HG02763 (cell line): ENCODE data around the gene ENPP1.

ENCODE experiments used
- ATAC-seq: cut with Tn5 transposase; IDR thresholded peaks from one replicate; pipeline ENCODE4 v1.9.1; 2021; ENCODE audit warnings: mild to moderate bottlenecking, moderate library complexity; ENCODE audit not compliant: unreplicated experiment

Gene ENPP1

DNA sequence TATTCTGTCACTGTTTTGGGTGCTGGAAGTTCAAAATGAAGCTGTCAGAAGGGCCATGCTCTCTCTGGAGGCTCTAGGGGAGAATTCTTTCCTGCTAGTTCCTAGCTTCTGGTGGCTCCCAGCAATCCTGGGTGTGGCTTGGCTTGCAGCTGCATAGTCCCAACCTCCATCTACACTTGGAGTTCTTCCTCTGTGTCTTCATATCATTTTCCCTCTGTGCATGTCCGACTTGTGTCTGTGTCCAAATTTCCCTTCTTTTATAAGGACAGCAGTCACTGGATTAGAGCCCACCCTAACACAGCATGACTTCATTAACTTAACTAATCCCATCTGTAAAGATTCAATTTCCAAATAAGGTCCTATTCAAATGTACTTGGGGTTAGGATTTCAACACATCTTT, 23.3 kb upstream of the ENPP1 start:
- ATAC-seq = no peak

DNA sequence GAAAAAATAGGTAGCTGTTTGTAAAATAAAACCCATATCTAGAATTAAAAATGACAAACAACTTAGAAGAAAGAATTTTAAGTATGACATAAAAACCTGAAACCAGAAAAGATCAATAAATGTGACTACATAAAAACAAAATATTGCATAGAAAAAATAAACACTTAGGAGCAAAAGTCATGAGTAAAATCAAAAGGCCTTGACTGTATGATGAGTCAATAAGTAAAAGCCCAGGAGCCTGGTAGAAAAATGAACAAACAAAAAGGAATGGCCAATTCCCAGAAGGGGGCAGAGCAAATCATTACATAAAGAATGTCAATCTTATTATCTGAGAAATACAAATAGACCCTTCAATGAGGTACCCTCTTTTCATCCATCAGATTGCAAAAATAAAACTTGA, 20.7 kb upstream of the ENPP1 start:
- no peak for ATAC-seq

DNA sequence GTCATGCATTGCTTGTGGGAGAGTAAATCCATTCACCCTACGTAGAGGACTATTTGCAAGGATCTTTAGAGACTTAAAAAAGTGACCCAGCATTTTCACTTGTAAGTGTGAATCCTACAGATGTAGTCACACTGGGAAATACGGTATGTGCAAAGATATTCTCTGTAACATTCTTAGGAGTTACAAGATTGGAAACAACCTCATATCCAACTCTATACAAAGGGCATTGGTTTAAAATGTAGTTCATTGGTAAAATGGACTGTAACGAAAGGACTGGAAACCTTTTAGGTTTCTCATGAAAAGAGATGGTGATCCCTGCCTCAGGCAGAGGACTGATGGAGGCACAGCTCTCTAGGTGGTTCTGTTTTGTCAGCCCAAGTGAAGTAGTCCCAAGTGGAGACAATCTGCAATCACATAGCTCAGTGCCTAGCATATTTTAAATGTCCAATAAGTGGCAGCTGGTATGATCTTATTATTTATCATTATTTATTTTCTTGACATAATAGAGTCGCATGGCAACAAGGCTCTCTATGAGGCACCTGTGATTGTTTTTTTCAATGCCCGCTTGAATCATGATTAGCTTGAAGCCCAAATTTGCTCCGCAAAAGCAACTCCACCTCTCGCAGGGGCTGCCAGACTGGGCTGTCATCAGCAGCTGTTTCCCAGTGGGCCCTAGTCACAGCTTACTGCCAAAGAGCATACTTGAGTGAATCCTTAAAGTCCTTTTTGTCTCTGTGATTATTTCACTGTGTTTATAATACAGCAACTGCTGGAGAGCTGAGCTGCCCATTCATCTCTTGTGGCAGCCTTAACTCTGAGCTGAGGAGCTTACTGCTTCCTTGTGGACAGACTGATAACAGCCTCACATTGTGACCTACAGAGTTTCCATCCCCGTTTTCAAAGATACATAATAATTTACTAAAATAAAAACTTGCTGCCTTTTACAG, 19.8 kb upstream of the ENPP1 start:
- ATAC-seq = no peak

DNA sequence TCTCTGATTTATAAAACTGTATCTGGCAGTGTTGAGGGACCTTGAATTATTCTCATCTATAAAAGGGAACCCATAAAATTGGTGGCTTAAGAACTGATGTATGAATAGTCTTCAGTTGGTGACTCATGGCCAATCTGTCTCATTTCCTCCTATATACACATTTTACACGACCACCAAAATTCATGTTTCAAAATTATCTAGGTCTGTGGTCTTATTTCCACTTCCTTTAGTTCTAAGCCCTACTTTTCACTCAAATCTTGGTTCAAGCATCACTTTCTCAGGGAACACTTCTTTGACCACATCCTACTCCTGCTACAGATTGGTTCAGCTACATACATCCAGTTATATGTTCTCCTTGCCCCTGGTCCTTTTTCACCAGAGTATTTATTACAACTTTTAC, 18.6 kb upstream of the ENPP1 start:
- ATAC-seq = no peak

DNA sequence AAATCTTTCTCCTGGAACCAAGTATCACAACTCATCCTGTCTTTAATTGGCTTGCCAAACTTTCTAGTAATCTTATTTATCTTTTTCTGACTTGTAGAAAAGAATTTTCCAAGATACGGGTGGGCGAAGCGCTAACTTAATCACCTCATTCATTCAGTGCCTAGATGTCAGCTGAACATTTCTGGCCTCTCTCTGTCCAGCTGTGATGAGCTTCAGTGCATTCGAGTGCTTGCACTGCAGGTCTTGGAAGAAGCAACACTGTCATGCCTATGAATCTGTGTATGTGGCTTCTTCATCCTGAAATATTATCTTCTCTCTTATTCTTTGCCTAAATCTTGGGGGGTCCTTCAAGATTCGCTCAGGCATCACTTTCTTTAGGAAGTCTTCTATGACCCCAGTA, 16.3 kb upstream of the ENPP1 start:
- ATAC-seq = no peak

DNA sequence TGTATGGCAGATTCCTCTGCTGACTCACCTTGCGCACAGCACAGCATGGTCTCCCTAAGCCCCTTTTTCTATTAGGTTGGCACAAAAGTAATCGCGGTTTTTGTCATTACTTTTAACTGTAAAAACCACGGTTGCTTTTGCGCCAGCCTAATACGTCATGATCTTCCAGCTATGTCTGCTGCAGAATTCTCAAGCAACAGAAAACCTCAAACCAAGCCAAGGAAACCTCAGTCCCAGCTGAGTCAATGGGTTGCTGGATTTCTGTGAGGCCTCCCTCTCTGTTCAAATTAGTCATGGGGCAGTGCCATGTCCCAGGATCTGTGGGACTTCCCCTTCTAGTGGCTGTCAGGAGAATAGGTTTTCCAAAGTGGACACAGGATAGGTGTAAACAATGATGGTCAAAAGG, 15.7 kb upstream of the ENPP1 start:
- ATAC-seq = no peak

DNA sequence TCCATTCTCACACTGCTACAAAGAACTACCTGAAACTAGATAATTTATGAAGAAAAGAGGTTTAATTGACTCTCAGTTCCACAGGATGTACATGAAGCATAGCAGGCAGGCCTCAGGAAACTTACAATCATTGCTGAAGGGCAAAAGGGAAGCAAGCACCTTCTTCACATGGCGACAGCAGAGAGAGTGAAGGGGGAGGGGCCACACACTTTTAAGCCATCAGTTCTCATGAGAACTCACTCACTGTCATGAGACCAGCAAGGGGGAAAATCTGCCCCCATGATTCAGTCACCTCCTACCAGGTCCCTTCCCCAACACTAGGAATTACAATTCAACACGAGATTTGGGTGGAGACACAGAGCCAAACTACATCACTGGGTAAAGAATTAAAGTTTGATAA, 12.5 kb upstream of the ENPP1 start:
- no peak for ATAC-seq

DNA sequence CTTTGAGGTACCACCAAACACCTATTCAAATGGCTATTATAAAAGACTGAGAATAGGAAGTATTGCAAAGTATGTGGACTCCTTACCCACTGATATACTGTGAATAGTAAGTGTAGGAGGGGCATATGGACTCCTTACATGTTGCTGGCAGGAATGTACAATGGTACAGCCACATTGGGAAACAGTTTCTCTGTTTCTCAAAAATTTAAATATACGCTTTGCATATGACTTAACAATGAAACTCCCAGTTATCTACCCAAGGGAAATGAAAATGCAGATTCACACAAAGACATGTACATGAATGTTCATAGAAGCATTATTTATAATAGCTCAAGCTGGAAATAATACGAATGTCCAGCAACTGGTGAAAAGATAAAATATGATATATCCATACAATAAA, 5.5 kb upstream of the ENPP1 start:
- ATAC-seq = no peak

DNA sequence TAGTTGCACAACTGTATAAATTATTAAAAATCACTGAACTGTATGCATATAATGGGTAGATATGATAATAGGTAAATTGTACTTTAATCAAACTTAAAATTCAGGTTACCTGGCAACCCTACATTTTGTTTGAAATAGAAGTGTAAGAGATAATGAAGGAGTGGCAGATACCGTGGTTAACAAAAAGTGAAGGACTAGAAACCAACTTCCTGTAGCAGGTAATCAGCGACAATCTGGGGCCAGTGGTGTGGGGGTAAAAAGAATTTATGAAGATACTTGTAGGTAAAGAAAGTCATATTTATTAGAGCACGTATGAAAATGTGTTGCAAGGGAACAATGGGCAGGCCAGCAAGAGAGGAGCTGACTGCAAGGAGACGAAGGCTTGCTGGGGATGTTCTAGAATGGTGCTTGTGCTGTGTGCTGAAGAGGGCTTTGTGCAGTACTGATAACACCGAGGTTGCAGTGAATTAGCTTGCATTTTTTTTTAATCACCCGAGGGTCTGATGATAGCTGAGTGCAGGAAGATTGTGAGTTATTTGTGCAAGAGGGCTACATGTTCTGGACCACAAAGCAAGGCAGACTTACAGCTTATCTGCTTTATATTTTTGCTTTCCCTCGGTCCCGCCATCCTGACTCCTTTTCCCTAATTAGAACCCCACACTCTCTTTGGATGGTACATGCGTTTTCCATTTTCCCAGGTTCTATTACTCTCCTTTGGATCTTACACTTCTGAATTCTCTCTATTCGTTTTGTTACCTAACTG, 4.6 kb upstream of the ENPP1 start:
- ATAC-seq = no peak

DNA sequence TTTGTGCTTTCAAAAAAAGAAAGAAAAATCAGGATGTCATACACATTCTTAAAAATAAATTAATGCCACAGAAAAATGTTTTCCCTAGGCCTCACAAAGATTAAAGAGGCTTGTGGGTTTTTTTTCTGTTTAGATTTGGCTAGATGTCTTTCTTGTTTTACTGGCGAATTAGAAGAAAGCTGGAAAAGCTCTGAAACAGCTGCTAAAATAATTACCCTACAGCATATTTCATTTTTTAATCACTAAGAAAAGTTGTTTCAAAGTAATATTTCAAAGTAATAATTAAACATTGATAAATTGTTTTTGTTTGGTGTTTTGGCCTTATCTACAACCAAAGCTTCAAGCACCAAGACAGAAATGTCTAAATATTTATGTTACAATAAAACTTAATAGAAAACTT, 3.7 kb upstream of the ENPP1 start:
- no peak for ATAC-seq

DNA sequence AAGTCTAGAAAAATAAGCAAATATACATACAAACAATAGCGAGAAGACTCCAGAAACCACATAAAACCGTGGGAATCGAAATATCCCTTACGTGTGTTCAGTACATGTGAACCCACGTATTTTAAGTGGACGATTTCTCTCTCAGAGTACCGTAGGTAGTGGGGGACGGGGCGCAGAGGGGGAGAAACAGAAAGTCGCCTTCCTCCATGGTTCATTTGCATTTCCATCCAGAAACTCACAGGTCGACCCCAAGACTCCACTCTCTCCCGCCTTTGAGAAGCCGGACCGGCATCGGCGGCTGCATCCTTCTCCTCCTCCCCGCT, 538 bp upstream of the ENPP1 start:
- no peak for ATAC-seq

DNA sequence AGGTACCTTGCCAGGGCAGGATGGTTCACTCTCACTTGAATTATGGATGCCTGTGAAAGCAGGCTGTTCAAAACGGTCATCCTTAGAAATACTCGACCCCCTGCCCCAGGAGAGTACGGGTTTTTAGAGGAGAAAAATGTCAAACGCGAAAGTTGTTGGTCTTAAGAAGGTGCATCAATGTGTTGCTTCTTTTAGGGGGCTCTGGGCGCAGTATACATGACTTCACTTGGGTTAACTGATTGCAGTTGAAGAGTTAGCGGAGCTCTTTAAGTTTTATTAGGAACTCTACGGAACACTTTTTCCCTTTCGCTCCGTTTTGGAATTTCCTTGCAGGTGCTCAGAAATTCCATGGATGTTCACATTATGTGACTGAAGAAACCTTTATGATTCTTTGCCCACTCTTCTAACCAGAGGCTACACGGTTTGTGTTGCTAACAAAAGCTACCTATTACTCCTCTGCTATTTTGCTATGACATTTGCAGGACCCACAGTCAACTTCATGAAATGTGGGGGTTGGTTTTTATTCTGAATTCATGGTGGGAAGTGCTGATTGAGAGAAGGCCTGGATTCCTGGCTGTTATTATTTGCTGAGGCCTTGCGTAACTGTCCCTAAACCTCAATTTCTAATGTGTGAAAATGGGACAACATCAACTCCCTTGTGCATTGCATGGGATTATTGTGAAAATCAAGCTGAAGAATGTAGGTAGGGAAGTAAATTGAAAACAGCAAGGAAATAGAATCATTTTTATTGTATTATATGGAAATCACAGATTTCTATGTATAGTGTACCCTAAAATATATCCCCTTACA, 845 bp downstream of the ENPP1 start:
- no peak for ATAC-seq

DNA sequence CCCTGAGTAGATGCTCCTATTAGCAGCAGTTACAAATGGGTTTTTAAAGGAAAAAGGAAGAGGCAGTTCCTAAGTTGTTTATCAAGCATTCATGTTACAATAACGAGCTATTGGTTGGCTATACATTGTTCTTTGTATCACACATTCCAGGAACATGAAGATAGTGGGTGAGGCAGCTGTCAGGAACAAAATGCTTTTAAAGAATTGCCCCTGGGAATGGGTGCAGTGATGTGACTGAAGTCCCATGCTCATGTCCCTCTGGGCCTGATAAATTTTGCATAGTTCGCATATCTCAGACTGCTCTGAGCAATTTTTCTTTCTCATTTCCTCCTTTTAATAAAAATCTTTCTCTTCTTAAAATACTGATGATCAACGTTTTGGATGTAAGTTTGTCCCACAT, 3.7 kb downstream of the ENPP1 start:
- ATAC-seq = no peak

DNA sequence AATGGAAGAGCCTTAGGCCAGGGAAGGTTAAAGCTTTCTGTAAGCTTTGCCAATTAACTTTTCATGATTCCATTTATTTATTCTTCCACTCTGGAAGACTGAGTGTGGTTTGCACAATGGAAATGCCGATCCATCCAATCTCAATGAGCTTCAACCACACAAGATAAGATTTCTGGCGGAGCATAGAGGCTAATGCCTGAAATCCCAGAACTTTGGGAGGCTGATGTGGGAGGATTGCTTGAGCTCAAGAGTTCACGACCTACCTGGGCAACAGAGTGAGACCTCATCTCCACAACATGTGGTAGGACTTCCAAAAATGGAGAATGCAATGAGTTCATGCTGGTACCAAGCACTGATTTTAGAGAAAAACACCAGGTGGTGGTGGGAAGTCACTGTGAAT, 6.2 kb downstream of the ENPP1 start:
- ATAC-seq = no peak

DNA sequence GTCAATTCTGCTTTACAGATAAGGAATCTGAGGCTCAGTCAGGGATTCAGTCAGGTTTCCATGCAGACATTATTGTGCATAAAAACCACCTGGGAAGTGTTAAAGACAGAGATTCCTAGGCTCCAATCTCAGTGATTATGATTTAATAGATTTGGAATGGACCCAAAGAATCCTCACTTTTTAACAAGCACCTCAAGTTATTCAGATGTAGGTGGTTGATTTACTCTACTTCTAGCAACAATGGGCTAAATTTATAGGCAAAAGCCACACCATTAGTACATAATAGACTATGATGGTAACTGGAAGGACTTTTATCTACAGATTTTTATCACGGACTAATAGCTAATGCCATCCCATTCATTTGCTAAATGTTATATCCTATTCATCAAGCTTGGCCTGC, 9.0 kb downstream of the ENPP1 start:
- no peak for ATAC-seq

DNA sequence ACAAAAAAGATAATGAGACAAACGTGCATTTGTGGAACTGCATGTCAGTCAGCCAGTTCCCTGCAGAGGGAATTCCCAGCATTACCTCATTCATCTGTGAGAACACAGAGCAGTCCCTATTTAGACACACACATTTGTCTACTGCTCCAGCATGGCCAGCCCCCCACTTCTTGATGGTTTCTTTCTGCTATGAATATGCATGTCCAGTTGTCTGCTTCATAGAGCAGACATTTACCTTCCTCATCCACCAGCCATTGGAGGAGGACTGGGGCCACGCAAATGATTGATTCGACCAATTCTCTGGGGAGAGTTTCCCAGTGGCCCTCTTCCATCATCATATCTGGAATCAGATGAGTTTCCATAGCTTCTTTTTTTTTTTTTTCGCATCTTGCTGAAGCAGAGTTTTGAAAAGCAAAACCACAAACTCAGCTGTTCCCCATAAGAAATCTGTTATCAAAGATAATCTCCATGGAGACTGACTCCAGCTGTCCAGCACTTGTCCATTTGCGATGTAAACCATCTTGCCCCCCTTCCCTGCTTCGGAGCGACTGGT, 11.8 kb downstream of the ENPP1 start:
- no peak for ATAC-seq

DNA sequence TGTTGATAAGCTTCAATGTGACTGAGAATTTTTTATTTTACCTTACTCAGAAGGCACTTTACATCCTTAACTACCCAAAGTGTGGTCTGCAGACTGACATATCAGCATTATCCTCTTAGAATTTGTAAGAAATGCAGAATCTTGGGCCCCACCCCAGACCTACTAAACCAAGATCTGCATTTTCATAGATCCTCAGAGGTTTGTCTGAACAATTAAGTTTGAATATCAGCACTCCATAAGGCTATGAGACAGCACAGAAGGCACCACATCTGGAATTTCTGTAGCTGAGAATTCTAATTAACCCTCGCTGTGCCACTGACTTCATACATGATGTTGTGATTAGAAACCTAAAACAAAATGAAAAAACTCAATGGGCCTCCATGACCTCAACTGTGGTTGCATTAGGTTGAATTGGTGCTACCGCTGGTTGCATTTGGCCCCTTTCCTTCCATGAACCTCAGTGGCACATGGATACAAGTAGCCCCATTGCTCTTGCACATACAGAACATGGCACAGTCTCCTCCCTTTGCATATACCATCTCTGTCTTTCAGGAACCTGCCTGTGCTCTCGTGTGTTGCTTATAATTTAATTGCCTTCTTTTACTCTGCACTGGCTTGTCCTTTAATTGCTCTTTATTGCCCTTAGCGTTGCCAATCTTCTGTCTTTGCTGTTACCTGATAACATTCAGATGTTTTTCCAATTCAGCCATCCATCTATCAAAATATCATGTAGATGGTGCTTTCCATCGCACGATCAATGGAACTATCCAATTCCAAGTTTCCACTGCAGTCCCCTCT, 13.4 kb downstream of the ENPP1 start:
- ATAC-seq = no peak

DNA sequence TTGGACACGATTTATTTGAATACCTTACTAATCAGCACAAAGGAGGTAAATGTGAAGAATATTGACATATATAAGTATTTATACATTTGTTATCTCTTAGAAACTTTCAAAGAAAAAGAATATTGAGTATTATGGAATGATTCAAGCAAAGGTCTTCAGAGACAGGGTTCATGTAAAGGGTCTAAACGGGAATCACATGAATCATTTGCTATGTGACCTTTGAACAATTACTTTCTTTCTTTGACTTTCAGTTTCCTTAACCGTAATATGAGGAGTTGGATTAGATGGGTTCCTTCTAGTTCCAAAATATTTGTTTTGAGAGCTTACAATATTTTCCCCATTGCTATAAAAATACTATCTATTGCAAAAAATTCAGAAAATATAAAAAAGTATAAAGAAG, 14.3 kb downstream of the ENPP1 start:
- ATAC-seq = no peak

DNA sequence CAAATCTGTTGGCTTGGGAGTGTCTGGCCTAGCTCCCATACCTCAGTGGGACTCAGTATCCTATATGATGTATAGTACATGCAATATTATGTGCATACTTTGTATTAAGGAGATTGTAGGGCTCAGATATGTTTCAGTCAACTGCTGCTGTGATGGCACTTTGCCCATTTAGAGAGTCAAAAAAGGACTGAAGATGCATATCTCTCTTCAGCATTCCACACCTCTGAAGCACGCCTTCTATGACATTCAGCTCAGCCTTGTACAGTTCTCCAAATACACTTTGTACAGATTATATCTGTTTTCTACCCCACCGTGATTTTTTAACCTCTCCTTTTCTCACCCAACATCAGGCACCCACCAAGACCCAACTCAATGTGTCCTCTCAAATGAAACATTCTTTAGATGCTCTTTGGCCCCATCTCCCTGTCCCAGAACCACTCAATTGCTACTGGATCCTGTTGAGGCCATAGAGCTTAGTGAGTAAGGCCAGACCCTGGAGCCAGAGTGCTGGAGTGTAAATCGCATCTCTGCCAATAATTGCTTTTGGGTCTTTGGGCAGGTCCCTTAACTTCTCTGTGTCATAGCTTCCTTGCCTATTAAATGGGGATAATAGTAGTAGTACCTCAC, 15.6 kb downstream of the ENPP1 start:
- ATAC-seq = no peak

DNA sequence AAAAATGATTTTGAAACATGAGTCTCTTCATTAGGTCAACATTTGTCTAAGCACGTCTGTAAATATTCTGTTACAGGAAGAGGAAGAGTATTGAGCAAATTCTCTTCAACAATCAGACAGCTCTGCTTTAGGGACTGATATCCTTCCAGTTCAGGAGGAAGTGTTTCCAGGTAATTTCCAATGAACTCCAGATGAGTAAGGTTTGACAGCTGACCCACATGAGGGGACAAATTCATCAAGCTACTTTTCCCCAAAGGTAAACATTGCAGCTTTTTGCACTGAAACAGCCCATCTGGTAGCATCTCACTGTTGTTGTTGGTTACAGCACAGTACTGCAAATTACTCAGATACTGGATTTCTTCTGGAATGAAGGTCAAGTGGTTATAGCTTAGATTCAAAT, 18.1 kb downstream of the ENPP1 start:
- ATAC-seq = no peak
